Neural progenitor cell (in vitro differentiated cells): ENCODE measurements around the gene CEP97.
"Not testable (repeated sequence)": the region's sequence is repeated elsewhere in the genome, so short reads cannot be mapped to it uniquely, and the experiment has no call there.

Experiments used
- CTCF ChIP-seq: fragments of 200-600 bp; sonication (generic); IDR thresholded peaks from 2 replicates; pipeline ENCODE4 v1.5.1; 2017; ENCODE audit warnings: antibody characterized with exemption, mild to moderate bottlenecking
- EZH2 ChIP-seq: fragments of 200-600 bp; sonication (generic); IDR thresholded peaks from 2 replicates; pipeline ENCODE4 v1.6.1; 2017; ENCODE audit warnings: antibody characterized with exemption, mild to moderate bottlenecking, moderate library complexity
- EZH2phosphoT487 ChIP-seq: fragments of 200-600 bp; sonication (generic); IDR thresholded peaks from 2 replicates; pipeline ENCODE4 v1.6.1; 2017; ENCODE audit warnings: antibody characterized with exemption

GRCh38 chr3:101704639-101705038 is 19.8 kb upstream of the CEP97 start:
- TF ChIP-seq CTCF, EZH2phosphoT487, EZH2: not testable (repeated sequence)
